HepG2 (cell line): ENCODE results near the gene EEIG1. TPM values are rescaled to one million over a fixed set of nuclear protein-coding genes. Genes with fewer than 3 reads are reported as not detected.

Experiments used
- ARNT2 ChIP-seq: sonication (generic); formaldehyde crosslinking; IDR thresholded peaks from 2 replicates; pipeline ENCODE4 v1.8.0; 2022; ENCODE audit warnings: mild to moderate bottlenecking, low read depth, missing genetic modification reagents, moderate library complexity
- FOSL2 ChIP-seq: sonication (generic); formaldehyde crosslinking; IDR thresholded peaks from 2 replicates; pipeline ENCODE4 v1.4.0; 2020; ENCODE audit warnings: missing genetic modification reagents
- HBP1 ChIP-seq: IDR thresholded peaks from 2 replicates; pipeline ENCODE4 v1.6.1; 2016; ENCODE audit warnings: low read depth, control low read depth
- IRF9 ChIP-seq: sonication (generic); formaldehyde crosslinking; IDR thresholded peaks from 2 replicates; pipeline ENCODE4 v1.8.0; 2022; ENCODE audit warnings: missing genetic modification reagents, mild to moderate bottlenecking, borderline replicate concordance
- NCOR1 ChIP-seq: fragments of 200-600 bp; sonication (generic); IDR thresholded peaks from 2 replicates; pipeline ENCODE4 v1.7.0; 2017; ENCODE audit warnings: antibody characterized with exemption, low read length, borderline replicate concordance
- PBX3 ChIP-seq: sonication (generic); formaldehyde crosslinking; IDR thresholded peaks from 2 replicates; pipeline ENCODE4 v1.8.1; 2023; ENCODE audit warnings: missing genetic modification reagents, inconsistent platforms, borderline replicate concordance
- PCBP1 ChIP-seq: fragments of 200-400 bp; formaldehyde crosslinking; IDR thresholded peaks from 2 replicates; pipeline ENCODE4 v1.6.1; 2017; ENCODE audit warnings: mild to moderate bottlenecking, low read depth, low read length, borderline replicate concordance
- PHF5A ChIP-seq: IDR thresholded peaks from one replicate; pipeline ENCODE4 v1.6.1; 2018; ENCODE audit warnings: low read depth, missing genetic modification reagents; ENCODE audit not compliant: unreplicated experiment
- REPIN1 ChIP-seq: sonication (generic); formaldehyde crosslinking; IDR thresholded peaks from 2 replicates; pipeline ENCODE4 v1.8.0; 2022; ENCODE audit warnings: missing genetic modification reagents, low read depth, mild to moderate bottlenecking, borderline replicate concordance
- SOX6 ChIP-seq, 2 experiments: fragments of 450-650 bp in 1 of 2; sonication (generic) in 1 of 2; formaldehyde crosslinking in 1 of 2; IDR thresholded peaks; 2 replicates each; pipeline versions ENCODE4 v1.4.0 to v1.6.1; 2017 to 2020; ENCODE audit warnings: antibody characterized with exemption in 1 of 2, mild to moderate bottlenecking in 1 of 2, missing genetic modification reagents in 1 of 2
- SYNCRIP ChIP-seq: fragments of 200-400 bp; formaldehyde crosslinking; IDR thresholded peaks from 2 replicates; pipeline ENCODE4 v1.6.1; 2018; ENCODE audit warnings: mild to moderate bottlenecking, low read depth, low read length; ENCODE audit not compliant: insufficient read depth
- TBX3 ChIP-seq: fragments of 450-650 bp; IDR thresholded peaks from 2 replicates; pipeline ENCODE4 v1.6.1; 2017; ENCODE audit warnings: antibody characterized with exemption, mild to moderate bottlenecking, inconsistent platforms, borderline replicate concordance
- ZBTB38 ChIP-seq: sonication (generic); formaldehyde crosslinking; IDR thresholded peaks from 2 replicates; pipeline ENCODE4 v1.5.1; 2020; ENCODE audit warnings: mild to moderate bottlenecking, missing genetic modification reagents
- ZBTB46 ChIP-seq: sonication (generic); formaldehyde crosslinking; IDR thresholded peaks from 2 replicates; pipeline ENCODE4 v1.4.0; 2020; ENCODE audit warnings: mild to moderate bottlenecking, missing genetic modification reagents, borderline replicate concordance
- ZNF142 ChIP-seq: sonication (generic); formaldehyde crosslinking; IDR thresholded peaks from 2 replicates; pipeline ENCODE4 v1.4.0; 2020; ENCODE audit warnings: missing genetic modification reagents
- ZNF333 ChIP-seq: sonication (generic); formaldehyde crosslinking; IDR thresholded peaks from 2 replicates; pipeline ENCODE4 v1.4.0; 2020; ENCODE audit warnings: mild to moderate bottlenecking, missing genetic modification reagents, borderline replicate concordance
- ZNF33A ChIP-seq: sonication (generic); formaldehyde crosslinking; IDR thresholded peaks from 2 replicates; pipeline ENCODE4 v1.5.1; 2020; ENCODE audit warnings: missing genetic modification reagents, mild to moderate bottlenecking, moderate library complexity, borderline replicate concordance
- ZNF7 ChIP-seq: IDR thresholded peaks from 2 replicates; pipeline ENCODE4 v1.6.1; 2016; ENCODE audit warnings: missing biosample characterization, missing genetic modification reagents
- polyA plus RNA-seq, 8 experiments: library from polyadenylated mRNA; depleted of rRNA in 3 of 8; stranded (reverse) in 7 of 8; unstranded in 1 of 8; fragments of >200 nt; fragmentation: Illumina TruSeq in 4 of 8; extraction: Trizol in 4 of 8; gene quantifications; 2 replicates each; pipeline versions ENCODE4 v1.2.1 to v1.2.3, GENCODE V29; 2011 to 2016; ENCODE audit warnings: low read depth in 4 of 8, missing spikeins in 1 of 8, mixed read lengths in 1 of 8; ENCODE audit not compliant: insufficient read depth in 1 of 8
- total RNA-seq, 5 experiments: library from RNA; depleted of rRNA; stranded (reverse); fragments of >200 nt; fragmentation: Illumina TruSeq; extraction: Trizol; gene quantifications; 2 replicates each; pipeline ENCODE4 v1.2.3, GENCODE V29; 2016; ENCODE audit warnings: low read depth in 1 of 5

EEIG1 gene
- total and polyA plus RNA-seq, 2 of the 13 experiments (the other 11 are each of a cell fraction or from before 2014, with no cell fraction given): 16.6 to 25.2 TPM

GRCh38 chr9:127987103-127987614 lies 6.4 kb upstream of the EEIG1 start (continued):
- TF ChIP-seq SOX6 (IDR thresholded peaks at IDR 0.05) (no peak), SOX6 (CRISPR knock-in tag; IDR thresholded peaks at IDR 0.05) (no peak), PCBP1 (no peak), ZNF7 (CRISPR knock-in tag) (no peak), PBX3 (CRISPR knock-in tag) (no peak), ARNT2 (CRISPR knock-in tag) (no peak), NCOR1 (no peak), ZBTB38 (CRISPR knock-in tag) (no peak), HBP1 (CRISPR knock-in tag) (0 out of 2 replicates have a peak, but pooled peaks have one; percentile 47), ZNF142 (no peak), PHF5A (no peak), TBX3 (no peak), SYNCRIP (no peak), ZBTB46 (CRISPR knock-in tag) (no peak), ZNF33A (CRISPR knock-in tag) (no peak), REPIN1 (CRISPR knock-in tag) (no peak), FOSL2 (CRISPR knock-in tag) (peak; percentile 93), ZNF333 (CRISPR knock-in tag) (no peak), IRF9 (no peak)
